Measurements from ENCODE around the gene GABRG3.

The GABRG3 gene

DNA sequence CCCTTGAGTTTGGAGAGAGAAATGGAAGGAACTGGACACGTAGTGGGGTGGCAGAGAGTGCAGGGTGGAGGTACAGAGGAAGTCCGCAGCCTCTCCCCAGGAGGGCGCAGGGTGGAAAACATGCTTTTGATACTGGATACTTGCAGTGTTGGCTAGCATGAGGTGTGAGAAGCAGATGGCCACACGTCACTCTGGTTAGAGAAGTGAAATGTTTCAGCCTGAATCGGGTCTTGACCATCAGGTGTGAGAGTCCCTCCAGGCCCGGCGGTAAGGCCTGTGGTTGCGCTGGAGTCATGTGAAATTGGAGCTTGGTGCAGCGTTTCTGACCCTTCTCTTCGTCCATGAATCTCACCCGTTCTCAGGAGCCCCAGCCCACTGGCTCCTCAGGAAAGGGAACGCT lies 93.1 kb downstream of the GABRG3 start:
- DNase-seq (ENCODE audit: low read depth in 2 of 2) = no peak

DNA sequence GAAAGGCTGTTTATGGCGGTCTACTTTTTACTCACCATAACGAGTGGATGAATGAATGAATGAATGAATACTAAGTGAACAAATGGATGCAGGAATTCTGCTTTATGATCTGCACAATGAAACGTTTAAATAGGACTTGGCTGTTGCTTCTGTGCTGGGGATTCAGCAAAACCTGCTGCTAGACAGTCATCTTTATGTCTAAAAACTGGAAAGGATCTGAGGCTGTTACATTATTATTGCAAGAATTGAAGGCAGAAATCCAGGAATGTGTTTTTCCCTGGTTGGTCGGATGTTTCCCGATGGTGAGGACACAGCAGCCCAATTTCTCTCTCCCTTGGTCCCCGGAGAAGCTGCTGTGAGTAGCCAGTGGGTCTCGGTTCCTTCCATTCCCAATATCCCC lies 94.2 kb downstream of the GABRG3 start:
- DNase-seq (ENCODE audit: low read depth in 2 of 2) = no peak

DNA sequence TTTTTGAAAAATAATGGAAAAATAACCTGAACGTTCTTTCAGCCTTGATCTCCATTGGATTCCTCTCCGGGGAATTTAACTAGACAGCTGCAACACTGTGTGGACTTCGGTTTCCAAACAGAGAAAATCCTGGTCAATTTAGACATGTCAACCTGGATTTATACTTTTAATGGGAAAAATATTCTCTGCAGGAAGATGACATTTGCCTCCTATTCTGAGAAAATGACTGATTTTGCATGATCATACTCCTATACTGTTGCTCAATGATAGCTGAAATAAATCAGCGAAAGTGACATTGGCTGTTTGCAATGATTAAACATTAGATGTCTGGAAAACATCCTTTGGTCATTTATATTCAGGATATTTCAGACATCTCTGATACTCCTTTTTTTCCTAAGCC lies 94.8 kb downstream of the GABRG3 start:
- DNase-seq (ENCODE audit: low read depth in 2 of 2) = no peak

DNA sequence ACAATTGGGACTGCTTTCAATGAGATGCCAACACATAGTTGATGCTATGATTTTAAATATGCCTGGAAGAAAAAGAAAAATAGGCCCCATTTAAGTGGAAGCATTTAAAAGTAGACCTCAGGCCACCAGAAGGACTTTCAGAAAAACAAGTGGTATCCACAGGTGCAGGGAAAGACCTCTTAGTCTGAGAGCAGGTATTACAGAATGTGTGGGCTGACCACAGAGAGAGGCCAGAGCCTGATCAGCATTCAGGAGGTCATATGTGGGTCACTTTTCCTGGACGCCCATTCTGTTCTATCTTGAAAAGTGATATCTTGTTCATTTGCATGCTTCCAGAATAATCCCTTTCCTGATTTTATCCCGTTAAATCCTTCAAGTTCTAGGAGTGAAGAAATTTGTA lies 95.5 kb downstream of the GABRG3 start:
- no peak for DNase-seq (ENCODE audit: low read depth in 2 of 2)

DNA sequence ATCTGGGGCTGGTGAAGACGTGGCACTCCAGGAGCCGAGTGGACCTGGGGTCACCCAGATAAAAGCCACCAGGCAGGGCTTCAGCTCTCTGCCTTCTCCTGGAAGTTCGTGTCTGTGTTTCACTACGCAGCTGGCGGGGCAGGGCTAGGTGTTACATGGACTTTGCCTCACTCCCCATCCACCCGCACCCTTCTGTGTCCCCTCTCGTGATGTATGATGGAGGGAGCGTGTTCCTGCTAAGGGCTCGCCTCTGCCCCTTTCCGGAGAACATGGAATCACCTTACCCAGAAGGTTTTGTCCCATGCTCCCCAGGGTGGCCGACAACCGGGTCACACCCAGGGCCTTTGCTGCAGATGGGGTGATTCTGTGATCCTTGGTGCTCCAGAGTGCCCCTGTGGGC lies 96.2 kb downstream of the GABRG3 start:
- DNase-seq (ENCODE audit: low read depth in 2 of 2) = no peak

DNA sequence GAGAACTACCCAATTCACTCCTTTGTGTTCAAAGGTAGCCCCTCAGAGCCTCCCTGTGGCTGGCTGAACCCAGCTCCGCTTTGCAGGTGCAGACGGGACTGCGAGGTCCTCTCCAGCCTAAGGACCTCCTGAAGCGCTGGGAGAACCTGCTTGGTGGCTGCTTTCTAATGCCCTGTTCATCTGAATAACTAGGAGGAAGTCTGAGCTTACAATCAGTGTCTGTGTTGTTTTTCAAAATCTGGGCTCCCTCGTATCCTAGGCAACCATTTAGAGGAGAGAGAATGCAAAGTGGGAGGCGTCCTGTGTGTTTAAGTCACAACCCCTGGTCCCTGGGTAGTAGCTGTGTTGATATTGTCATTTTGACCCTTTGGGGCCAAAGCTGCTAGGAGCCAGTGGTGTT lies 99.9 kb downstream of the GABRG3 start:
- DNase-seq (ENCODE audit: low read depth in 2 of 2) = no peak

DNA sequence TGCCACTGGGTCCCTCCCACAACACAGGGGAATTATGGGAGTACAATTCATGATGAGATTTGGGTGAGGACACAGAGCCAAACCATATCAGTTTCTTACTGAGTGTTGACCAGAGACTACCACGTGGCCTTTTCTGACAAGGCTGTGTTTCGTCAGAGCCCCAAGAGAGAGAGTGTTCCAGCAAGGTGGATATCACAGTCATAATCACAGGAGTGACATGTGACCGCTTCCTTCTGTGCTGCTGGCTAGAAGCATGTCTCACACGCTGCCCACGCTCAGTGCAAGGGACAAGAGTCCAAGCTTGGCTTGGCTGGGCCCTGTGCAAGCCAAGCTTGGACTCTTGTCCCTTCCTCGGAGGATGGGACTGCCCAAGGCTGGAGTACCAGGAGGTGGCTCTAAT lies 103.2 kb downstream of the GABRG3 start:
- DNase-seq (ENCODE audit: low read depth in 2 of 2) = no peak

DNA sequence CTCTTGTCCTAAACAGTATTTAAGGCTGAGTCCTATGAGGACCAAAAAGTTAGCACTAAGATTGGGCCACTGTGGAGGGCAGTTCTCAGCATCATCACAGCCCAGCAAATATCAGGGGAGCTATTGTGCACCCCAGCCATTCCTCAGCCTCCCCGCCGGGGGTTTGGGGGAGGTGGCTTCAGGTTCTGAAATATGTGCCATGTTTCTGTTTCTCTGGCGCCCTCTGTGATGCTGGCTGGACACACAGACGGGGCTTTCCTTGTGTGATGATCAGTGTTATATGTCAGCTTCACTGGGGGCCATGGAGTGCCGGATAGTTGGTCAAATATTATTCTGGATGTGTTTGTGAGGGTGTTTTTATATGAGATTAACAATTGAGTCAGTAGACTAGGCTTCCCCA lies 106.8 kb downstream of the GABRG3 start:
- no peak for DNase-seq (ENCODE audit: low read depth in 2 of 2)

DNA sequence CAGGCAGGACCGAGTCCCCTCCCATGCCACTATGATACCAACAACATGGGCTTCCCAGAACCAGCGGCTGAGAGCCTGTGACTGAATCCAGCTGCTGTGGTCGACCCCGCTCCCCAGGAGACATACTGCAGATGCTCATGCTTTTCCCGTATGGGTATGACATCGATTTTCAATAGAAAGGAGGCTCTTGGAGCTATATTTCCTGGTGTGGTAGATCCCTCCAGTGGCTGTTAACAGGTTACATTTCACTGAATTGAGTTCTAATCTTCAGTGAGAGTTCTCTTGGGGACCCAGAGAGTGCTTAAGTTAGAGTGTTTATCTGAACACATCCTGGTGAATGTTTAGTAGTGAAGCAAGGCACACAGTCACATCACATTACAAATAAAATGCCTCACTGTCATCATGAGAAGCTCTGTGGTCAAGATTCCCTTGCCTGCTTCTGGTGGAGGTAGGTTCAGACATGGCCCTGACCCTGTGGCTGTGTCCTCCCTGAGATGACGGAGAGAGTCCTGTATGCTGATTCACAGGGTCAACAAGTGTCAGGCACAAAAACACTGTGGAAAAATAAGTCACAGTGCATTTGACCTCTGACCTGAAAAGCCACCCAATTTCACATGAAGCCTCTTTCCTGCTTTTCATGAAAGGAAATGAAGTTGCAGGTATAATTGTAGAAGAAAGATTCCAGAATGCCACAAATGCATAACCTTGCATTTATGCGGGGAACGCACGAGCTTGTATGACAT lies 110.9 kb downstream of the GABRG3 start:
- DNase-seq (ENCODE audit: low read depth in 2 of 2) = no peak

DNA sequence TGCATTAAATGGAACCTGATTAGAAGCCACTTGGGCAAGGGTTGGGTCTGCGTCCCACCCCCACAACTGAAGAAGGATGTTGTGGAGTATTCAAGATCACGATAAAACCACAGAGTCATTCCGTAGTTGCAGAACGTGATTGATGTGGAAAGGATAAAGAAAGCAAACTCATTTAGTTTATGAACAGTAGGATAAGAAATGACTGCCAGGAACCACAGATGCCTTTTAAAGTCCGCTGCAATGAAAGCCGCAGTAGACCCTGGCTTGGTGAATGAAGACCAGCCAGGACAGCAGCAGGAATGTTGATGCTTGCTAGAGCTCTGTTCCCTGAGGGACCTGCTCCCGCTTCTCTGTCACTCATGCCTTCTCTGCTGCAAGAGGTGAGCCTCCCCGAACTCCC lies 111.5 kb downstream of the GABRG3 start:
- no peak for DNase-seq (ENCODE audit: low read depth in 2 of 2)

DNA sequence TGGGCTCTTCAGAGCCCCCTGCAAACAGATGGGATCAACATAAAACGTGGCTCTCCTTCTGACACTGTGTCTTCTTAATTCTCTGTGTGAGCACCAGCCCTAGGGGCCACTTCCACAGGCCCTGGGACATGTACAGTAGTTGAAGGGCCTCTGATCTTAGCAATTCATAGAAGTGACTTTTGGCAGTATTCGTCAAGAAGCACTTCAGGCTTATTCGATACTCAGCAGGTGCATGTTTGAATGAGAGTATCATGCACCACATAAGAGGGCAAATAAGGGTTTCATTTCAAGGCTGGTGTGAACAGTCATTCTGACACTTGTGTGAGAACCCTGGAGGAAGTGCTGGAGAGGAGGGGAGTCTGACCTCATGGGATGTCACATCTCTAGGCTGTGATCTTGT lies 113.9 kb downstream of the GABRG3 start:
- DNase-seq (ENCODE audit: low read depth in 2 of 2) = no peak

DNA sequence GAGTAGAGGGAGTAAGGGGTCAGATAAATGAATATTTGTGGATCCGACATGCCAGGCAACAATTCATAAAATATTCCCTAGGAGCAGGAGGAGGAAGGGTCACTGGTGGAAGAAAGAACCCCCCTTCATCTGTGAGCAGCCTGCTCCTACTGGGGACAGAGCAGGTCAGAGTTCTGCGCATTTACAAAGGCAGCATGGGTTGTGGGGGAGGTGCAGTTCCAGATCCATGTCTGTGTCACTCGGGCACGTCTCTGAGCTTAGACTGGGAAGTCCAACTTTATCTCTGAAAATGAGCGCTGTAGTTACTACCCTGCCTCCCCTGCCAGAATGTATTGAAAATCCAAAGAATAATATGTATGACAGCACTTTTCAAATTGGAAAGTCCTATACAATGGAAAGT lies 115.2 kb downstream of the GABRG3 start:
- no peak for DNase-seq (ENCODE audit: low read depth in 2 of 2)

DNA sequence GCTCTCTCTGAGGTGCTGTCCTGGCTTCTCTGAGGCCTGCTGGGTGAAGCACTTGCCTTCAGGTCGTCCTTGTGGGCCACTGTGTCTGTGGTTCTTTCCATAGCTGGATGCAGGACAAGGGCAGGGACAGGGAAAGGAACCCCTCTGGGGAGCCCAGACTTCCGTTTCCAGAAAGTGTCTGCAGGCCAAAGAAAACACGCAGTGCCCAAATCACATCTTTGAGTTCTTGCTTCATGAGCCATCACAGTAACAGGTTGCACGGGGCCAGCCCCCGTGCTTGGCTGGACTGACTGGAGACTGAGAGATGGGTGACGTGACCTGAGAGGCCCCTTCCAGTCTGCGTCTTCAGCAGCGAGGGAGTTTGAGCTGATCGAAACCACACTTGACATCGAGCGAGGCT lies 115.8 kb downstream of the GABRG3 start:
- DNase-seq (ENCODE audit: low read depth in 2 of 2) = no peak

DNA sequence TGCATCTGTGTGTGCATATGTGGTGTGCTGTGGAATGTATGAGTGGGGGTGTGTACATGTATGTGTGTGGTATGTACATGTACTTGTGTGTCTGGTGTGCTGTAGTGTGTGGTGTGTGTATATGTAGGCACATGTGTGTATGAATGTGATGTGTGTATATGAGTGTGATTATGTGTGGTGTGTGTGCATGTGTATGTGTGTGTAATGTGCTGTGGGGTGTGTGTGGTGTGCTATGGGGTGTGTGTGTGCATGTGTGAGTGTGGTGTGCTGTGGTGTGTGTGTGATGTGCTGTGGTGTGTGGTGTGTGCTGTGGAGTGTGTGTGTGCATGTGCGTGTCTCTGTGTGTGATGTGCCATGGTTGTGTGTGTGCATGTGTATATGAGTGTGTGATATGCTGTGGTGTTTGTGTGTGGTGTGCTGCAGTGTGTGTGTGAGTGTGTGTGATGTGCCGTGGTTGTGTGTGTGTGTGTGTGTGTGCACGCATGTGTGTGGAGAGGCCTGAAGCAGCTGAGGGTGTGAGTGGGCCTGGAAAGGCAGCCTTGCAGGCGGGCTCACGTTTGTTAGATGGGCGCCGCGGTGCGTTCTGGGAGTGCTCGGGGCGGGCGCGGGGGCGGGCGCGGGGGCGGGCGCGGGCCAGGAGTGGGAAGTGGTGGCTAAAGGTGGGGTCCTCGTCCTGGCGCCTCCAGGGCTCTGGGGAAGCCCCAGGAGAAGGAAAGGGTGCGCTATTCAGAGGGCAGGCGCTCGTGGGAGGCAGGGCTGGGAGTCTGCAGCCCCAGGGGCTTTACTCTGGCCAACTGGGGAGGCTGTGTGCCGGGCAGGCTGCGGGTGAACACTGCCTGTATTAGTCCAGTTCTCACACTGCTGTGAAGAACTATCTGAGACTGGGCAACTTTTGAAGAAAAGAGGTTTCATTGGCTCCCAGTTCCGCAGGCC lies 116.9 kb downstream of the GABRG3 start:
- DNase-seq (ENCODE audit: low read depth in 2 of 2) = no peak

DNA sequence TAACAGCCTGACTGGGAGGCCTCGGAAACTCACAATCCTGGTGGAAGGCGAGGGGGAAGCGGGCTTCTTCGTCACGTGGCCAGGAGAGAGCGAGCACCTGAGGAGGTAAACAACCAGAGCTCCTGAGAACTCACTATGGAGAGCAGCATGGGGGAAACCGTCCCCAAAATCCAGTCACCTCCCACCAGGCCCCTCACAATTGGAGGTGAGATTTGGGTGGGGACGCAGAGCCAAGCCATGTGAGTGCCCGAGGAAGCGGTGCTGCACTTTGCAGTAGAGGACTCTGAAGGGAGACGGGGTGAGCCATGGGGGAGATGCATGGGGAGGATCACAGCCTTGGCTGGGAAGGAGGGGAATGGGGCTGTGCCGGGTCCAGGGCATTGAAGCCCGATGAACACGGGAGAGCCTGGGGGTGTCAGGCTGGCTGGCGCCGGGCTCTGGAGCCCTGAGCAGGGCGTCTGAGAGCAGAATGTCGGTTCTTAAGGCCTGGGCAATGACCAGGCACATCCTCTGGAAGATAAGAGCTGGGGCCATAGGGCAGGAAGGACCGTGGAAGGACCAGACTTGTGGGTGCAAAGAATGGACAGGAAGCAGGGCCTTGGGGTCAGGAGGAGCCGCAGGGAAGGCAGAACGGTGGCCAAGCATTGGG lies 117.7 kb downstream of the GABRG3 start:
- DNase-seq (ENCODE audit: low read depth in 2 of 2) = no peak

DNA sequence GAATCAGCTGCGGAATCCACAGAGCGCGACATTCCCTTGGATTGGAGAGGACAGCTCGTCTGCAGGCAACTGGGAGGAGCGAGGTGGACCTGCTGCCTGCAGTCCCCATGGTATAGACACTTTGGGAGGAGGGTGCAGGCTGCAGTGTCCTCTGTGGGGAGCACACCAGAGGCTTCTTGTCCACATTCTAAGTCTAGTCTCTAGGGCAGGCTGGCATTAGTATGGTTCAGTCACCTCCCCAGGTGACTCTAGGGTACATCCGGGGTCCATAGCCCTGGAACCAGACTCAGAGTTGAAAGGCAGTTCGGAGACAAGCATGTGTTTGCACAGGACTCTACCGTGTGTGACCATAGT lies 118.2 kb downstream of the GABRG3 start:
- DNase-seq (ENCODE audit: low read depth in 2 of 2) = no peak

DNA sequence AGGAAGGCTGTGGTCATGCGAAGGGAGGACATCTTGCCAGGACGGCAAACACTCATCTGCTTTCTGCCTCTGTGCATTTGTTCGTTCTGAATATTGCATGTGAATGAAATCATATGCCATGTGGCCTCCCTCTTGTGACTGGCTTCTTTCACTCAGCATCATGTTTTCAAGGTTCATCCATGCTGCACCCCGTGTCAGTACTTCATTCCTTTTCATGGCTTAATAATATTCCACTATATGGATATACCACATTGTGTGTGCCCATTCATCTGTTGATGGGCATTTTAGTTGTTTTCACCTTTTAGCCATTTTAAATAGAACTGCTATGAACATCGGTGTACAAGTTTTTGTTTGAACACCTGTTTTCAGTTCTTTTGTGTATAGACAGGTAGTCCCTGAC lies 118.7 kb downstream of the GABRG3 start:
- DNase-seq (ENCODE audit: low read depth in 2 of 2) = no peak

DNA sequence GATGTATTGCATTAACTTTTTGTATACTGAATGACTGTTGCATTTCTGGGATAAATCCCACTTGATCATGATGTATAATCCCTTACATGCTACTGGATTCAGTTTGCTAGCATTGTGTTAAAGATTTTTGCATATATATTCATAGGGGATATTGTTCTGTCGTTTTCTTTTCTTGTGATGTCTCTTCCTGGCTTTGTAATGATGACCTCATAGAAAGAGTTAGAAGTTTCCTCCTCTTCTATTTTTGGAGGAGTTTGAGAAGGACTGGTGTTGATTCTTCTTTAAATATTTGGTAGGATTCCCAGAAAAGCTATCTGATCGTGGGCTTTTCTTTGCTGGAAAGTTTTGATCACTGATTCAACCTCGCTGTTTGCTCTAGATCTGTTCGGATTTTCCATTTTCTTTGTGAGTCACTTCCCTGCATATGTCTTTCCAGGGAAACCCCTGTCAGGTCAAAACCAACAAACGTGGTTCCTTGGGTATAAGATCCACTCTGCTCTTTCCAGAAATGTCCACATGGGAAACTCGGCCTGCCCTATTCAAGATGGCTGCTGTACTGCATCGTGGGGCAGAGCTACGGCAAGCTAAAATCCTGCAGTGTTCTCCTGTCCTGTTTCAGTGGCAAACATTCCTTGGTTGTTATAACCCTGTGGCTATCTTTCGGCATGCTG lies 120.4 kb downstream of the GABRG3 start:
- DNase-seq (ENCODE audit: low read depth in 2 of 2) = no peak

DNA sequence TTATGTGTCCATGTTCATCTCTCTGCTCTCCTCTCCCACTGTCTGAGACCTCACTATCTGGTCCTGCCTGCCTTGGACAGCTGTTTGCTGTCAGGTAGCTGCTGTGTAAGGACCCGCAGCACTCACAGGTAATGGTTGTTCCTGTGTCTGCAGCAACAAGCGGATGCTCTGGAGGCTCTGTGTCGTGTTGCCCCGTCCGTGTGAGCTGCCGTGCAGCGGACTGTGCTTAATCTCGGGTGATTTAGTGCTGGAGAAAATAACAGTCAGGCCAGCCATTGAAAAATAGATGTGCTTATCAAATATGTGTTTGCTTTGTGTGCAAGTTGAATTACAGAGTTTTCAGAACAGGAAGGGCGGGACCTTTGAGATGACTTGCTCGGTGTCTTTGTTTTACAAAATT lies 121.4 kb downstream of the GABRG3 start:
- DNase-seq (ENCODE audit: low read depth in 2 of 2) = no peak

DNA sequence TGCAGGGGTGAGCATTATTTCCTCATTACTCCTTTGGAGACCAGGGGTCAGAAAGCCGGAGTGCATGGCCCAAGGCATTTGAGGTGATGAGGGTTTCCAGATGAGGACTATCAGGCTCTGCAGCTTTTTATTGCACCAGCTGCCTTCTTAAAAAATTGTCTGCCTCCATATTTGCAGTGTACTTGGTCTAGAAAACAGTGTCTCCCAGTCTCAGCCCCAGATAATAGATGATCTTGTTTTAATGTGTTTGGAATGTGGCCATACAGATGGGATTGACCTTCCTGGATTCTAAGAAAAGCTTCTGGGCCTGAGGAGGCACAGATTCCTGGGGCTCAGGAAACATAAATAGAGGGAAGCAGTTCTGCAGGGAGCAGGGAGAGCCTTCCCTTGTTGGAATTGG lies 123.3 kb downstream of the GABRG3 start:
- DNase-seq (ENCODE audit: low read depth in 2 of 2) = no peak

DNA sequence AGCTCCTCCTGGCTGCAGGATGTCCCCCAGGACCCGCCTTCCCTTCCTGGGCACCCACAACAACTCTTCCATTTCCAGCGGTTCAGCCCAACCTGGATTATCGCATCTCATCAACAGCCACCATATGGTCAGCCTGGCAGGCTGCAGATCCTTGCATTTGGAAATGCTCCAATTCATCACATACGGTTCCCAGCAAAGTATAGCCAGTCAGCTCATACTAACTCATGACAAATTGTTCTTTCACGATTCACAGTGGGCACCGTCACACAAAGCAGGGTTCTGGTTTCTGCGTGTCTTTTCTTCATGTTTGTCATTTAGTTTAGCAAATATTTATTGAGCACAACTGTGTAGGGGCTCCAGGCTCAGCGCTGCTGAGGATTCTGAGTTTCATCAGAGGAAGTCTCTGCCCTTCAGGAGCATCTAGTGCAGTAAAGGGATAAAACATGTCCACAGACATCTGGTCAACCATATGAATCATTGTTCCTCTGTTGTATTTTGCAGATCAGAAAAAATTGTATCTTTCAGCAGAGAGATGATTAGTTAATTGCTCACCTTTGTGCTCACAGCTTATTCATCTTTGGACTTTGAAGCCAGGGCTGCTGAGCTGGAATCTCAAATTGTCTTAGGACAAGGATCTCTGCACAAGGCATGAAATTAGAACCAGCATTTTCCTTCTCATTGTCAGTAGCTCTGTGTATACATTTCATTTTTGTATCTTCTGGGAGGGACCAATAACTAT lies 125.1 kb downstream of the GABRG3 start:
- no peak for DNase-seq (ENCODE audit: low read depth in 2 of 2)

DNA sequence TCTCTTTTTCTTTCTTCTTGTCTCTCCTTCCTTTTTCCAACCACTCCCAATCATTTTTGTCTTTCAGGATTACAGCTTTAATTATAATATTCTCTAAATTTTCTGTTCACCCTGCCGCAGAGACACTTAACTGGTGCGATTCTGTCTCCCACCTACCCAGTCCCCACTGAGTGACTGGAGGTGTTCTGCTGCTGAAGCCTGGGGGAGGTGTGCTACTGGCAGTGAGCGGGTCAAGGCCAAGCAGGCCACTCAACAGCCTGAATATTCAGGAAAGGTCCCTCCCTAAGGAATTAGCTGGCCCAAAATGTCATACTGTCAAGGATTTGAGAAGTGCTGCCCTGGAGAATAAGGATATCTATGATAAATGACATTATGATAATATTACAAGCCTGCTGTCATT lies 126.5 kb downstream of the GABRG3 start:
- DNase-seq (ENCODE audit: low read depth in 2 of 2) = no peak

Measured in stimulated activated CD8-positive, alpha-beta memory T cell treated with anti-CD3 and anti-CD28 coated beads, Interleukin-2, amount 100 ng/mL, for 1 hour (primary cell).